Hippocampal formation (tissue), 2 donors: ENCODE results near the gene TMEM255B.
"Not testable (repeated sequence)": the region's sequence is repeated elsewhere in the genome, so short reads cannot be mapped to it uniquely, and the experiment has no call there.

ENCODE experiments used
- DNase-seq, 2 donors: peaks; one replicate each; lab custom pipeline; 2025; lab: John Stamatoyannopoulos, UW

Gene TMEM255B

GRCh38 chr13:113787694-113788093 is 28.7 kb downstream of the TMEM255B start:
- DNase-seq: no peak

- DNase-seq: no peak
Observed at GRCh38 chr13:113788413-113789135, 29.5 kb downstream of the TMEM255B start.

GRCh38 chr13:113789167-113789566 is 30.1 kb downstream of the TMEM255B start:
- no peak for DNase-seq

GRCh38 chr13:113789931-113790330 is 30.9 kb downstream of the TMEM255B start:
- DNase-seq: not testable (repeated sequence)

- DNase-seq: no peak
Observed at GRCh38 chr13:113791226-113791625, 32.2 kb downstream of the TMEM255B start.

- DNase-seq: no peak
Observed at GRCh38 chr13:113791761-113792160, 32.7 kb downstream of the TMEM255B start.

- no peak for DNase-seq
Observed at GRCh38 chr13:113792236-113792770, 33.3 kb downstream of the TMEM255B start.

- DNase-seq: no peak
Observed at GRCh38 chr13:113792886-113793717, 34.1 kb downstream of the TMEM255B start.

GRCh38 chr13:113793718-113794085 is 34.7 kb downstream of the TMEM255B start:
- no peak for DNase-seq

GRCh38 chr13:113794086-113794485 is 35.1 kb downstream of the TMEM255B start:
- DNase-seq: no peak

- no peak for DNase-seq
Observed at GRCh38 chr13:113794764-113795173, 35.7 kb downstream of the TMEM255B start.

GRCh38 chr13:113795362-113795761 is 36.3 kb downstream of the TMEM255B start:
- not testable (repeated sequence) for DNase-seq

GRCh38 chr13:113796211-113796963 is 37.4 kb downstream of the TMEM255B start:
- DNase-seq: no peak

GRCh38 chr13:113796964-113797676 is 38.1 kb downstream of the TMEM255B start:
- DNase-seq: no peak

GRCh38 chr13:113798200-113798811 is 39.3 kb downstream of the TMEM255B start:
- no peak for DNase-seq

GRCh38 chr13:113800576-113800926 is 41.5 kb downstream of the TMEM255B start:
- DNase-seq: no peak

GRCh38 chr13:113801289-113801961 is 42.4 kb downstream of the TMEM255B start:
- DNase-seq: no peak

- no peak for DNase-seq
Observed at GRCh38 chr13:113802090-113802531, 43.1 kb downstream of the TMEM255B start.

GRCh38 chr13:113802761-113803160 is 43.7 kb downstream of the TMEM255B start:
- no peak for DNase-seq

GRCh38 chr13:113803409-113804016 is 44.5 kb downstream of the TMEM255B start:
- DNase-seq: no peak
